ENCODE data around the gene EFCAB14. TPM values are rescaled to one million over a fixed set of nuclear protein-coding genes. Genes with fewer than 3 reads are reported as not detected.
"Not testable (repeated sequence)": the region's sequence is repeated elsewhere in the genome, so short reads cannot be mapped to it uniquely, and the experiment has no call there.

Gene EFCAB14
- polyA plus RNA-seq, 1 donor from 2014 or later = 7.6 TPM

DNA sequence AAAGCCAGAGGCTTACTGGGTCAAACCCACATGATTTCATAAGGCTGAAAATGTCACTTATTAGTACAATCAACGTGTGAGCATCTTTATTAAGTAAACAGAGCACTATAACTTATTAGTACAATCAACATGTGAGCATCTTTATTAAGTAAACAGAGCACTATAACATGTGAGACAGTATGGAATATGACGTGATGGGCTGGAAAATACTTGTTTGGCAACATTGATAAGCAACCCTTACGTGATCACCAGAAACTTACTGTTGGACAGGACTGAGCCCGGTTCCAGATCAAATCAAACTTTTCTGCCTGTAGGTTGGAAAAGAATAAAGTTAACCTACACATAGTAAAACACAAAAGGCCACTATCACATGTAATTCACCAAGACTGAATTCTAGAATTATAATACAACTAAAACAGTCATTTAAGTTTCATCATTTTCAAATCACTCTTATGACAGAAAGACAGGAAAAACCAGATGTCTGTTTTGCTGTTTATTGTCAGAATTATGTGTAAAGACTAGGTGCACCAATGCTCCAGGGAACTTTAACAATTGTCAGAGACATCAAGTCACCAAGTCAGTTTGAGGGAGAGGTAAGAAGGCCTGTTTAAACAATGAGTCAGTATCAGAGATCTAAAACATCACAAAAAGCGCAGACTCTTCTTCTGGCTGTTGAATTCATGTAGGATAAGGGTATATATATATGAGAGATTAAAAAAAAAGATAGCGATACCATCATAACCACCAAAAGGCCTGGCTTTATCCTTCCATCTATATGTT lies 66.4 kb downstream of the EFCAB14 start:
- peaks cover 25% of the 10 kb centered on the region for H3K36me3 ChIP-seq (ENCODE audit: insufficient read depth, low read length)
- no peaks in the 10 kb centered on the region for H4K20me1 ChIP-seq (ENCODE audit: insufficient read depth)
- no peaks in the 10 kb centered on the region for H3K27me3 ChIP-seq (ENCODE audit: insufficient read depth, low read depth, low read length)
- H3K79me2 ChIP-seq (replicated peaks; ENCODE audit: insufficient read depth, low read length) = no peaks in the 10 kb centered on the region
- no peak overlapping the region for H3K4me3 ChIP-seq (ENCODE audit: low read length)
- H3K27ac ChIP-seq (ENCODE audit: low read length) = no peak overlapping the region
- no peak overlapping the region for H3K9ac ChIP-seq (ENCODE audit: low read length)
- H3F3A ChIP-seq (ENCODE audit: insufficient read depth, low read length, poor library complexity, severe bottlenecking) = no peaks in the 10 kb centered on the region
- H3K9me3 ChIP-seq (ENCODE audit: low read length) = peaks cover 6% of the 10 kb centered on the region
- TF ChIP-seq SMC3 (conservative IDR thresholded peaks at IDR 0.05; ENCODE audit: poor library complexity) (no peak), RAD21 (conservative IDR thresholded peaks at IDR 0.05) (no peak)
- TF ChIP-seq, protein P1, sequence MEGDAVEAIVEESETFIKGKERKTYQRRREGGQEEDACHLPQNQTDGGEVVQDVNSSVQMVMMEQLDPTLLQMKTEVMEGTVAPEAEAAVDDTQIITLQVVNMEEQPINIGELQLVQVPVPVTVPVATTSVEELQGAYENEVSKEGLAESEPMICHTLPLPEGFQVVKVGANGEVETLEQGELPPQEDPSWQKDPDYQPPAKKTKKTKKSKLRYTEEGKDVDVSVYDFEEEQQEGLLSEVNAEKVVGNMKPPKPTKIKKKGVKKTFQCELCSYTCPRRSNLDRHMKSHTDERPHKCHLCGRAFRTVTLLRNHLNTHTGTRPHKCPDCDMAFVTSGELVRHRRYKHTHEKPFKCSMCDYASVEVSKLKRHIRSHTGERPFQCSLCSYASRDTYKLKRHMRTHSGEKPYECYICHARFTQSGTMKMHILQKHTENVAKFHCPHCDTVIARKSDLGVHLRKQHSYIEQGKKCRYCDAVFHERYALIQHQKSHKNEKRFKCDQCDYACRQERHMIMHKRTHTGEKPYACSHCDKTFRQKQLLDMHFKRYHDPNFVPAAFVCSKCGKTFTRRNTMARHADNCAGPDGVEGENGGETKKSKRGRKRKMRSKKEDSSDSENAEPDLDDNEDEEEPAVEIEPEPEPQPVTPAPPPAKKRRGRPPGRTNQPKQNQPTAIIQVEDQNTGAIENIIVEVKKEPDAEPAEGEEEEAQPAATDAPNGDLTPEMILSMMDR (IDR thresholded peaks at IDR 0.05; ENCODE audit: poor library complexity, severe bottlenecking) = no peak
- H3K4me2 ChIP-seq (ENCODE audit: low read length) = no peak overlapping the region
- no peak overlapping the region for H2AFZ ChIP-seq (ENCODE audit: low read depth, low read length)
- H3K9me2 ChIP-seq (ENCODE audit: insufficient read depth, low read length) = no peaks in the 10 kb centered on the region

DNA sequence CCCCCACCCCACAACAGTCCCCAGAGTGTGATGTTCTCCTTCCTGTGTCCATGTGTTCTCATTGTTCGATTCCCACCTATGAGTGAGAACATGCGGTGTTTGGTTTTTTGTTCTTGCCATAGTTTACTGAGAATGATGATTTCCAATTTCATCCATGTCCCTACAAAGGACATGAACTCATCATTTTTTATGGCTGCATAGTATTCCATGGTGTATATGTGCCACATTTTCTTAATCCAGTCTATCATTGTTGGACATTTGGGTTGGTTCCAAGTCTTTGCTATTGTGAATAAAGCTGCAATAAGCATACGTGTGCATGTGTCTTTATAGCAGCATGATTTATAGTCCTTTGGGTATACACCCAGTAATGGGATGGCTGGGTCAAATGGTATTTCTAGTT lies 67.8 kb downstream of the EFCAB14 start:
- not testable (repeated sequence) for H3F3A ChIP-seq (ENCODE audit: insufficient read depth, low read length, poor library complexity, severe bottlenecking); H3K27ac ChIP-seq (ENCODE audit: low read length); H3K4me2 ChIP-seq (ENCODE audit: low read length); H3K27me3 ChIP-seq (ENCODE audit: insufficient read depth, low read depth, low read length); H3K9me3 ChIP-seq (ENCODE audit: low read length); H4K20me1 ChIP-seq (ENCODE audit: insufficient read depth); H3K9me2 ChIP-seq (ENCODE audit: insufficient read depth, low read length); H2AFZ ChIP-seq (ENCODE audit: low read depth, low read length); H3K4me3 ChIP-seq (ENCODE audit: low read length); H3K79me2 ChIP-seq (replicated peaks; ENCODE audit: insufficient read depth, low read length); H3K9ac ChIP-seq (ENCODE audit: low read length)
- H3K36me3 ChIP-seq (ENCODE audit: insufficient read depth, low read length) = peaks cover 19% of the 10 kb centered on the region

DNA sequence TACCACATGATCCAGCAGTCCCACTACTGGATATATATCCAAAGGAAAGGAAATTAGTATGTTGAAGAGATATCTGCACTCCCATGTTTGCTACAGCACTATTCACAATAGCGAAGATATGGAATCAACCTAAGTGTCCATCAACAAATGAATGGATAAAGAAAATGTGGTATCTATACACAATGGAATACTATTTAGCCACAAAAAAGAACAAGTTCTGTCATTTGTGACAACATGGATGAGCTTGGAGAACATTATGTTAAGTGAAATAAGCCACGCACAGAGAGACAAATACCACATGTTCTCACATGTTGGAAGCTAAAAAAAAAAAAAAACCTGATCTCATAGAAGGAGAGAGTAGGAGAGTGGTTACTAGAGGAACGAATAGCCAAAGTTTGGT lies 68.4 kb downstream of the EFCAB14 start:
- Histone ChIP-seq H3K9ac (ENCODE audit: low read length) (no peak overlapping the region), H3K36me3 (ENCODE audit: insufficient read depth, low read length) (peaks cover 19% of the 10 kb centered on the region), H3K27ac (ENCODE audit: low read length) (no peak overlapping the region), H2AFZ (ENCODE audit: low read depth, low read length) (no peak overlapping the region), H3K4me3 (ENCODE audit: low read length) (no peak overlapping the region), H3F3A (ENCODE audit: insufficient read depth, low read length, poor library complexity, severe bottlenecking) (no peaks in the 10 kb centered on the region), H3K9me3 (ENCODE audit: low read length) (peaks cover 6% of the 10 kb centered on the region), H3K9me2 (ENCODE audit: insufficient read depth, low read length) (no peaks in the 10 kb centered on the region), H3K27me3 (ENCODE audit: insufficient read depth, low read depth, low read length) (no peaks in the 10 kb centered on the region), H4K20me1 (ENCODE audit: insufficient read depth) (no peaks in the 10 kb centered on the region), H3K4me2 (ENCODE audit: low read length) (no peak overlapping the region), H3K79me2 (replicated peaks; ENCODE audit: insufficient read depth, low read length) (no peaks in the 10 kb centered on the region)
- TF ChIP-seq EP300 (conservative IDR thresholded peaks at IDR 0.05; ENCODE audit: poor library complexity, severe bottlenecking) (no peak), SMC3 (conservative IDR thresholded peaks at IDR 0.05; ENCODE audit: poor library complexity) (no peak), RAD21 (conservative IDR thresholded peaks at IDR 0.05) (no peak), EZH2 (IDR thresholded peaks at IDR 0.05; ENCODE audit: borderline replicate concordance, insufficient read depth, low read length, poor library complexity, severe bottlenecking) (no peak), POLR2AphosphoS5 (IDR thresholded peaks at IDR 0.05) (no peak), MXI1 (conservative IDR thresholded peaks at IDR 0.05; ENCODE audit: poor library complexity, severe bottlenecking) (no peak)
- TF ChIP-seq, protein P2, sequence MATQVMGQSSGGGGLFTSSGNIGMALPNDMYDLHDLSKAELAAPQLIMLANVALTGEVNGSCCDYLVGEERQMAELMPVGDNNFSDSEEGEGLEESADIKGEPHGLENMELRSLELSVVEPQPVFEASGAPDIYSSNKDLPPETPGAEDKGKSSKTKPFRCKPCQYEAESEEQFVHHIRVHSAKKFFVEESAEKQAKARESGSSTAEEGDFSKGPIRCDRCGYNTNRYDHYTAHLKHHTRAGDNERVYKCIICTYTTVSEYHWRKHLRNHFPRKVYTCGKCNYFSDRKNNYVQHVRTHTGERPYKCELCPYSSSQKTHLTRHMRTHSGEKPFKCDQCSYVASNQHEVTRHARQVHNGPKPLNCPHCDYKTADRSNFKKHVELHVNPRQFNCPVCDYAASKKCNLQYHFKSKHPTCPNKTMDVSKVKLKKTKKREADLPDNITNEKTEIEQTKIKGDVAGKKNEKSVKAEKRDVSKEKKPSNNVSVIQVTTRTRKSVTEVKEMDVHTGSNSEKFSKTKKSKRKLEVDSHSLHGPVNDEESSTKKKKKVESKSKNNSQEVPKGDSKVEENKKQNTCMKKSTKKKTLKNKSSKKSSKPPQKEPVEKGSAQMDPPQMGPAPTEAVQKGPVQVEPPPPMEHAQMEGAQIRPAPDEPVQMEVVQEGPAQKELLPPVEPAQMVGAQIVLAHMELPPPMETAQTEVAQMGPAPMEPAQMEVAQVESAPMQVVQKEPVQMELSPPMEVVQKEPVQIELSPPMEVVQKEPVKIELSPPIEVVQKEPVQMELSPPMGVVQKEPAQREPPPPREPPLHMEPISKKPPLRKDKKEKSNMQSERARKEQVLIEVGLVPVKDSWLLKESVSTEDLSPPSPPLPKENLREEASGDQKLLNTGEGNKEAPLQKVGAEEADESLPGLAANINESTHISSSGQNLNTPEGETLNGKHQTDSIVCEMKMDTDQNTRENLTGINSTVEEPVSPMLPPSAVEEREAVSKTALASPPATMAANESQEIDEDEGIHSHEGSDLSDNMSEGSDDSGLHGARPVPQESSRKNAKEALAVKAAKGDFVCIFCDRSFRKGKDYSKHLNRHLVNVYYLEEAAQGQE (IDR thresholded peaks at IDR 0.05; ENCODE audit: borderline replicate concordance) = no peak

All from neural cell (in vitro differentiated cells).